Stimulated activated CD4-positive, alpha-beta T cell treated with anti-CD3 and anti-CD28 coated beads, Interleukin-12 subunit alpha, Interleukin-12 subunit beta, amount 100 ng/mL, for 48 hours (primary cell): Measurements from ENCODE around the gene XNDC1N.

ENCODE experiments used
- DNase-seq, 3 donors: peaks; one replicate each; pipeline ENCODE4 v3.0.0-alpha.2; 2020; ENCODE audit warnings: low read depth in 2 of 3, low spot score in 1 of 3

Gene XNDC1N, protein sequence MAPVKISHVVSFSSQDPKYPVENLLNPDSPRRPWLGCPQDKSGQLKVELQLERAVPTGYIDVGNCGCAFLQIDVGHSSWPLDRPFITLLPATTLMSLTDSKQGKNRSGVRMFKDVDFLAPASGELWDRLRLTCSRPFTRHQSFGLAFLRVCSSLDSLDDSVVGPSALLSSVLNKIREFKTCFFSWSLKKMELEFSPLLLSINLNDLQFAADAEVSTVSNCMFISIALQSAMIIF

DNA sequence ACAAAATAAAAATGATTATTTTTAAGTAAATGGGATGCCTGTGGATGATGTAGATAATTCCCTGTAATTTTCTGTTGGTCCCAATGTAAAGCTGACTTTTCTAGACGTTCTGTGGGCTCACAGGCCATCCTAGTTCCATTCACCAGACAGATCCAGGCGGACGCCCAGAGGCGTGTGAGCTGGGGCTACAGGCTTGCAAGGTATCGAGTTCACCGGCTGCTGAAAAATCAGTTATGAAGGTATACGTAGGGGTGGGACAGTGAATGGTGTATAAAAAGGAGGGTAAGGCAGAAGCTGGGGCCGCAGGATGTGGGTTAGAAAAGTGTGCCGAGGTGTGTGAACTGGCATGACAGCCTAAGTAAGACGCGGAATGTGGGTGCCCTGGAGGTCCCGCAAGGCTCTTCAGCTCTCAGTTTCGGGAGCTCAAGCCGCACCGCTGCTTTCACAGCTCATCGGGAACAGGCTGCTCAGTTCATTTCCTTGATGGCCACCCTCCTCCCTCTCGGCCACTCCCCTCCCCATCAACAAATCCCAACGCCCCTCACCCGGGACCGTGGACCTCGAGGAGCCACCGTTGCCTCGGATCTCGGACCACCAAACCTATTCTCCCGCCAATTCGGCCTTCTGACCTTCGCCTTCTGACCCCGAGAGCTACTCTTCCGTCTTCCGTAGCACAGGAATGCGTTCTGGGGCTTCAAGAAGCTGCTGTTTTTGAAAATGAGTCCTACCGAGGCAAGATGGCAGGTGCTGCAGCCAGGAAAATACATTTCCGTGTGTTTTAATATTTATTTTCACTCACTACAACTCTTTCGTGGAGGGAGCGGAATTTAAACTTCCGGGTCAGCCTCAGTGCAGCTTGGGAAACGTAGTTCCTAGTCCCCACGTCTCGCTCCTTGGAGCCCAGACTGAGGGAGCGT lies at the start of gene XNDC1N:
Gene XNDC1N, minus strand, starts transcription at position 775 of the 917 bp plus-strand sequence. CDS start 5,241 bp downstream, outside the sequence.
- DNase-seq, result peak; percentile 47 to 66 (median 65)

- peak in 2 of 3 donors; percentile 11 to 59 for DNase-seq
Observed at GRCh38 chr11:71977743-71978418, 49.5 kb upstream of the XNDC1N start.

DNA sequence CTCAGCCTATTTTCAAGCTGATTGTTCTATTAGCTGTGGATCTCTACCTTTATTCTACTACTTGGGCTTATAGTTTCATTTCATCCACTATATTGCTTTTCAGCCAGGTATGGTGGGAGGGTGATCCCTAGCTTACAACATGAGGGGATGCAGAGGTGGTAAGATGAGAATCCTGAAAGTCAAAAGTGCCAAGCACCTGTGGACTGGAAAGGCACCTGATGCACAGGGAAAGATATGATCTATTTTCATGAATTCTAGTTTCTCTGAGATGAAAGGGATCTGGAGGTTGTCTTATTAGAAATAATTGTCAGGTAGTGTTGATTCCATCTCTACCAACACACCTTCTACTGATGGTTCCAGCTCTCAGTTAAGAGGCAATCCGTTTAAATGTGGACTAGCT lies 48.7 kb upstream of the XNDC1N start:
- DNase-seq, result no peak

GRCh38 chr11:71976551-71976950 lies 48.2 kb upstream of the XNDC1N start:
- DNase-seq, result no peak

- no peak for DNase-seq
Observed at GRCh38 chr11:71971680-71972079, 43.3 kb upstream of the XNDC1N start.

DNA sequence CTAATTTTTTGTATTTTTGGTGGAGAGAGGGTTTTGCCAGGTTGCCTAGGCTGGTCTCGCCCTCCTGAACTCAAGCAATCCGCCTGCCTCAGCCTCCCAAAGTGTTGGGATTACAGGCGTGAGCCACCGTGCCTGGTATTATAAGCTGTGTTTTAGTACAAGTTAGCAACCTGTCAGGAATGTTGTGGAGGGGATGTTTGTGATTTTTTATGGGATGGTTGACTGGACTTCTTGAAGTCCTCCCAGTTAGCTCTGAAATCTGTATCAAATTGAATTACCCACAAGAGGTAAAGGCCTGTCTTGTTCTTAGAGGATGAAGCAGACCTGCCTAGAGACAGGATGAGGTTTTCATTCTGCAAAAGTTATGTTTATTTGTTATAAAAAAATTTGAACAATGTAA lies 36.2 kb upstream of the XNDC1N start:
- DNase-seq, result no peak

- DNase-seq, result no peak
Observed at GRCh38 chr11:71963468-71963867, 35.1 kb upstream of the XNDC1N start.

DNA sequence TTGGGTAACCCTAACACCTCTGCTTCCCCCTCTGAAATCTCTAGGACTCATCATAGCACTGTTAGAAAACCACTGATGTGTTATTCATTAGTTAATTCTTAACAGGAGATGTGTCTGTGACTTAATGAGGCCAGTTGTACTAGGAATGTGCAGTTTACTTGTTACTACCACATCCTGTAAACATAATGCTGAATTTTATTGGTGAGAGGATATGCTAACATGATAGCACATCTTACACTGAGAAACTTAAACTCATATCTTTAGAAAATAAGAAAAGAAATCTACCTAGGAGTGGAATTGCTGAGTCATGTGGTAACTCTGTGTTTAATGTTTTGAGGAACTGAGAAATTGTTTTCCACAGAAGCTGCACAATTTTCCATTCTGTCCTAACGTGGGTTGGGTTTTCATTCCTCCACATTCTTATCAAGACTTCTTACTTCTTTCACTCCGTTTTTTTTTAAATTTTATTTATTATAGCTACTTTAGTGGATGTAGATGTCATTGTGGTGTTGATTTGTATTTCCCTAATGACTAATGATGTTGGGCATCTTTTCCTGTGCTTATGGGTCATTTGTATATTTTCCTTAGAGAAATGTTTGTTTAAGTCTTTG lies 34.1 kb upstream of the XNDC1N start:
- peak in 1 of 3 donors; percentile 7 for DNase-seq

- no peak for DNase-seq
Observed at GRCh38 chr11:71955898-71956456, 27.6 kb upstream of the XNDC1N start.

GRCh38 chr11:71951741-71952310 lies 23.4 kb upstream of the XNDC1N start:
- no peak for DNase-seq

DNA sequence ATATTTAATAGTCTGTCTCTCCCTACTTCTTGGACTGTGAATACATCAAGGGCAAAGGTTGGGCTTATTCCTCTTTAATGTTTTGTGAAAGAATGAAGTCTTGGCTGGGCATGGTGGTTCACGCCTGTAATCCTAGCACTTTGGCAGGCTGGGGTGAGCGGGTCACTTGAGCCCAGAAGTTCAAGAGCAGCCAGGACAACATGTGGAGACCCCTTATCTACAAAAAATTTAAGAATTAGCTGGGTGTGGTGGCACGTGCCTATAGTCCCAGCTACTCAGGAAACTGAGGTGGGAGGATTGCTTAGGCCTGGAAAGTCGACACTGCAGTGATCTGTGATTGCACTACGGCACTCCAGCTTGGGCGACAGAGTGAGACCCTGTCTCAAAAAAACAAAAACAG lies 20.6 kb upstream of the XNDC1N start:
- no peak for DNase-seq

DNA sequence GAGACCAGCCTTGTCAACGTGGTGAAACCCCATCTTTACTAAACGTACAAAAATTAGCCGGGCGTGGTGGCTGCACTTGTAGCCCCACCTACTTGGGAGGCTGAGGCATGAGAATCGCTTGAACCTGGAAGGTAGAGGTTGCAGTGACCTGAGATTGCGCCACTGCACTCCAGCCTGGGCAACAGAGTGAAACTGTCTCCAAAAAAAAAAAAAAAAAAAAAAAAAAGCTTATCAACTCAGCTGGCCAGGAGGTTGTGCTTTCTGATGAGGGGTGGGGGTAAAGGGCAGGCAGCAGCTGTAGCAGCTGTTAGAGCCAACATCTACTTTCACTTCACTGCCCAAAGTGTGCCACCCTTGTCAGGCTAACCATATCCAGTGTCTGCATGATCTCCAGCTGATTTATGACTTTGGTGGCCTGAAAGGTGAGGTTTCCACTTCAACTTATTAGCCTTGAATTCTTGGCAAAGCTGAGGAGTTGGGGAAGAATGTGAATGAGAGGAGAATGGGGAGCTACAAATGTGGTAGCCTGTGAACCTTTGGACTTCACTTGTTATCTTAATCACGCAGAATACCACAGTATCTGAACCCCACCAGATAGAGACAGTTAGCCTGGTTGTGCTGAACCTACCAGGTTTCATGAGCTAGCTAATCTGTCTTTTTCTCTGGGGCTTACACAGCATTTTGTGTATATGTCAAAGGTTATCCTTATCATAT lies 20.1 kb upstream of the XNDC1N start:
- no peak for DNase-seq

DNA sequence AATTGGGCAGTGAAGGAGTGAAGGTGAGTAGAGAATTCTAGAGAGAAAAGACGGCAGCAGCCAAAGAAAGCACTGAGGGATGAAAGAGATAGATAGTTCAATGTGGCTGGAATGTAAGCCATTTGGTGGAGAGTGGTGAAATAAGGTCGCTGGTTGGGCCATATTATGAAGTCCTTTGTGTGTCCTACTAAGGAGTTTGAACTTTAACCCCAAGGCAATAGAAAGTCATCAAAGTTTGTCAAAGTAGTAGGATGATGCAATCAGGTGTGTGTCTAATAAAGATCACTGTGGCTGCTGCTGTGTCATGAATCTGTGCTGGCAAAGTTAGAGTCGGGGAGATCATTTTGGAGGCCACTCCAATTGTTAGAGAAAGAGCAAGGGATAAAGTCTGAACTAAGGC lies 19.1 kb upstream of the XNDC1N start:
- no peak for DNase-seq

- DNase-seq, result no peak
Observed at GRCh38 chr11:71946144-71946571, 17.8 kb upstream of the XNDC1N start.

DNA sequence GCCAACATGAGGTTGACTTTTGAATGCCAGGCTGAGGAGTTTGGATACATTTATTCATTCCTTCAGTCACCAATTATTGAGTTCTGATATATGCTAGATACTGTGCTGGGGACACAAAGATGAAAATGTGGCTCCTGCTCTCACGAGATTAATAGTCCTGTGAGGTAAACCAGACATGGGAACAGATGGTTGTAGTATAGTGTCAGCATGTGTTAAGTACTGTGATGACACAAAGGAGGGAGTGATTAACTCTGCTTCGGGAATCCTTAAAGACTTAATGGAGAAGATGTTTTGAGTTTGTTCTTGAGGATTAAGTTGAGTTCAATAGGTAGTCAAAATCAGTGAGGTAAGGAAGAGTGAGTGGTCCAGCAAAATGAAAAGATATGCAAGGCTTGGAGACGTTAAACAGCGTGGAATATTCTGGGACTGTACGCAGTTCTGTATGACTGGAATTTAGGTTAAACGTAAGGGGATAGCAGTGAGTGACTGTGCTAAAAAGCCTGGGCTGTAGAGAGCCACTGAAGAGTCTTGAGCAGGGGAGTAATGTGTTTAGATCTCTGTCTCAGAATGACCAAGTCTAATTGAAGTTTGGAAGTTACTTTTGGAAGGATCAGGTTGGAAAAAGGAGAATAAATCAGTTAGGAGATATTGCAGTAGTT lies 12.3 kb upstream of the XNDC1N start:
- DNase-seq, result no peak

DNA sequence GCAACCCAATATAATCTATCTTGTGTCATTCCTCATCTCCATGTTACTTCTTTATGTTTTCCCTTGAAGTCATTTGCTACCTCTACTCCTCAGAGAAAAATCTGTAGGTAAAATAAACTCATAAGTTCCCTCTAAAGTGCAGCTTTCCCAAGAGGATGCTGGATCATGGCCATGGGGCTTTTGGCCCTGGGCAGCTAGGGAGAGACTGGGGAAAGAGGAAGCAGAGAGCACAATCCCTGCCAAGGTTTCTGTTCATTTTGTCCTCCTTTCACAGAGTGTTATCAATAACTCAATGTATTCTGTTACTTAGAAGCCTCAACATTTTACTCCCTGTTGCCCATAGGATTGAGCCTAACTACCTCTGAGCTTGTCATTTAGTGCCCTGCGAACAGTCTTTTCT lies 9.4 kb upstream of the XNDC1N start:
- DNase-seq, result no peak

- no peak for DNase-seq
Observed at GRCh38 chr11:71936825-71937224, 8.4 kb upstream of the XNDC1N start.

- DNase-seq, result no peak
Observed at GRCh38 chr11:71935338-71935925, 7.0 kb upstream of the XNDC1N start.

- DNase-seq, result no peak
Observed at GRCh38 chr11:71934213-71934612, 5.8 kb upstream of the XNDC1N start.
